Measurements from ENCODE around the gene RAB3B.

GRCh38 chr1:51978099-51978498 lies 12.4 kb downstream of the RAB3B start:
- TF ChIP-seq, protein P1, sequence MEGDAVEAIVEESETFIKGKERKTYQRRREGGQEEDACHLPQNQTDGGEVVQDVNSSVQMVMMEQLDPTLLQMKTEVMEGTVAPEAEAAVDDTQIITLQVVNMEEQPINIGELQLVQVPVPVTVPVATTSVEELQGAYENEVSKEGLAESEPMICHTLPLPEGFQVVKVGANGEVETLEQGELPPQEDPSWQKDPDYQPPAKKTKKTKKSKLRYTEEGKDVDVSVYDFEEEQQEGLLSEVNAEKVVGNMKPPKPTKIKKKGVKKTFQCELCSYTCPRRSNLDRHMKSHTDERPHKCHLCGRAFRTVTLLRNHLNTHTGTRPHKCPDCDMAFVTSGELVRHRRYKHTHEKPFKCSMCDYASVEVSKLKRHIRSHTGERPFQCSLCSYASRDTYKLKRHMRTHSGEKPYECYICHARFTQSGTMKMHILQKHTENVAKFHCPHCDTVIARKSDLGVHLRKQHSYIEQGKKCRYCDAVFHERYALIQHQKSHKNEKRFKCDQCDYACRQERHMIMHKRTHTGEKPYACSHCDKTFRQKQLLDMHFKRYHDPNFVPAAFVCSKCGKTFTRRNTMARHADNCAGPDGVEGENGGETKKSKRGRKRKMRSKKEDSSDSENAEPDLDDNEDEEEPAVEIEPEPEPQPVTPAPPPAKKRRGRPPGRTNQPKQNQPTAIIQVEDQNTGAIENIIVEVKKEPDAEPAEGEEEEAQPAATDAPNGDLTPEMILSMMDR (conservative IDR thresholded peaks at IDR 0.05; ENCODE audit: low read length), result no peak
- no peak for TF ChIP-seq EZH2phosphoT487 (IDR thresholded peaks at IDR 0.05; ENCODE audit: borderline replicate concordance)

All from Loucy (cell line).